Glutamatergic neuron (in vitro differentiated cells): ENCODE measurements around the gene STRIP1. TPM values are rescaled to one million over a fixed set of nuclear protein-coding genes. Genes with fewer than 3 reads are reported as not detected.
"Not testable (repeated sequence)": the region's sequence is repeated elsewhere in the genome, so short reads cannot be mapped to it uniquely, and the experiment has no call there.

ENCODE experiments used
- DNase-seq: peaks from one replicate; pipeline ENCODE4 v3.0.0; 2022
- H3K27ac Mint-ChIP-seq: one replicate; pipeline ENCODE4 v1.8.0; 2020; ENCODE audit warnings: mild to moderate bottlenecking, mixed read lengths, inconsistent platforms; ENCODE audit not compliant: unreplicated experiment
- H3K27me3 Mint-ChIP-seq: one replicate; pipeline ENCODE4 v1.8.0; 2020; ENCODE audit warnings: mild to moderate bottlenecking, moderate library complexity, mixed read lengths, inconsistent platforms; ENCODE audit not compliant: unreplicated experiment
- H3K36me3 Mint-ChIP-seq: one replicate; pipeline ENCODE4 v1.8.0; 2020; ENCODE audit warnings: mild to moderate bottlenecking, mixed read lengths, inconsistent platforms; ENCODE audit not compliant: unreplicated experiment
- H3K4me1 Mint-ChIP-seq: one replicate; pipeline ENCODE4 v1.8.0; 2020; ENCODE audit warnings: mild to moderate bottlenecking, low read depth, mixed read lengths, inconsistent platforms; ENCODE audit not compliant: unreplicated experiment
- H3K4me3 Mint-ChIP-seq: one replicate; pipeline ENCODE4 v1.8.0; 2020; ENCODE audit warnings: mild to moderate bottlenecking, mixed read lengths, inconsistent platforms; ENCODE audit not compliant: unreplicated experiment
- H3K9me3 Mint-ChIP-seq: one replicate; pipeline ENCODE4 v1.8.0; 2020; ENCODE audit warnings: mild to moderate bottlenecking, moderate library complexity, mixed read lengths, inconsistent platforms; ENCODE audit not compliant: unreplicated experiment
- total RNA-seq: library from RNA; stranded (reverse); fragmentation: NEBNext Ultra II Directional; extraction: Animal tissue kit (Norgen Biotek cat#: 25700); gene quantifications from one replicate; pipeline ENCODE4 v1.2.1, GENCODE V29; 2021; ENCODE audit not compliant: unreplicated experiment
- TF ChIP-seq, protein P1 (sequence below): fragments of 200-600 bp; sonication (generic); IDR thresholded peaks from one replicate; pipeline ENCODE4 v1.5.0; 2021; ENCODE audit not compliant: partially characterized antibody, unreplicated experiment

The STRIP1 gene
- total RNA-seq, 1 donor from 2014 or later: 90.2 TPM

DNA sequence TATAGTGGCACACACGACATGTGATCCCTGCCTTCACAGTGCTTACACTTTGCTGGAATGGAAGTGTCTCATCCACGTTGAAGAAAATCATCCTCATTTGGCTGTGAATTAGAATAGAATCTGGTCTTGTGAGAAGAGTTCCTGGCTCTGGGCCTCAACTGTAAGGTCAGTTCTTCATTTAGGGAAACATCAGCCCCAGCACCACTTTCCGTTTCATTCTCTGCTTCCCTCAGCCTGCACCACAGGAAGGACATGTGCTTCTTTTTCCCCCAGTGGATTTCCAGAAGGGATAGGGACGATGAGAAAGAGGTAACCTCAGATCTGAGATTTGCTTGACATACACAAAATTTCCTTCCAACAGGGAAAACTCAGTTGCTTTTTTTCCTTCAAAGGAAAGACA lies 39.7 kb downstream of the STRIP1 start:
- TF ChIP-seq, protein P1, sequence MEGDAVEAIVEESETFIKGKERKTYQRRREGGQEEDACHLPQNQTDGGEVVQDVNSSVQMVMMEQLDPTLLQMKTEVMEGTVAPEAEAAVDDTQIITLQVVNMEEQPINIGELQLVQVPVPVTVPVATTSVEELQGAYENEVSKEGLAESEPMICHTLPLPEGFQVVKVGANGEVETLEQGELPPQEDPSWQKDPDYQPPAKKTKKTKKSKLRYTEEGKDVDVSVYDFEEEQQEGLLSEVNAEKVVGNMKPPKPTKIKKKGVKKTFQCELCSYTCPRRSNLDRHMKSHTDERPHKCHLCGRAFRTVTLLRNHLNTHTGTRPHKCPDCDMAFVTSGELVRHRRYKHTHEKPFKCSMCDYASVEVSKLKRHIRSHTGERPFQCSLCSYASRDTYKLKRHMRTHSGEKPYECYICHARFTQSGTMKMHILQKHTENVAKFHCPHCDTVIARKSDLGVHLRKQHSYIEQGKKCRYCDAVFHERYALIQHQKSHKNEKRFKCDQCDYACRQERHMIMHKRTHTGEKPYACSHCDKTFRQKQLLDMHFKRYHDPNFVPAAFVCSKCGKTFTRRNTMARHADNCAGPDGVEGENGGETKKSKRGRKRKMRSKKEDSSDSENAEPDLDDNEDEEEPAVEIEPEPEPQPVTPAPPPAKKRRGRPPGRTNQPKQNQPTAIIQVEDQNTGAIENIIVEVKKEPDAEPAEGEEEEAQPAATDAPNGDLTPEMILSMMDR: no peak
- H3K36me3 Mint-ChIP-seq: no peaks in the 10 kb centered on the region
- DNase-seq: no peak
- peaks cover 4% of the 10 kb centered on the region for H3K4me1 Mint-ChIP-seq
- H3K9me3 Mint-ChIP-seq: peaks cover 8% of the 10 kb centered on the region
- H3K27ac Mint-ChIP-seq: no peak overlapping the region
- H3K4me3 Mint-ChIP-seq: no peak overlapping the region
- H3K27me3 Mint-ChIP-seq: peaks cover 18% of the 10 kb centered on the region

DNA sequence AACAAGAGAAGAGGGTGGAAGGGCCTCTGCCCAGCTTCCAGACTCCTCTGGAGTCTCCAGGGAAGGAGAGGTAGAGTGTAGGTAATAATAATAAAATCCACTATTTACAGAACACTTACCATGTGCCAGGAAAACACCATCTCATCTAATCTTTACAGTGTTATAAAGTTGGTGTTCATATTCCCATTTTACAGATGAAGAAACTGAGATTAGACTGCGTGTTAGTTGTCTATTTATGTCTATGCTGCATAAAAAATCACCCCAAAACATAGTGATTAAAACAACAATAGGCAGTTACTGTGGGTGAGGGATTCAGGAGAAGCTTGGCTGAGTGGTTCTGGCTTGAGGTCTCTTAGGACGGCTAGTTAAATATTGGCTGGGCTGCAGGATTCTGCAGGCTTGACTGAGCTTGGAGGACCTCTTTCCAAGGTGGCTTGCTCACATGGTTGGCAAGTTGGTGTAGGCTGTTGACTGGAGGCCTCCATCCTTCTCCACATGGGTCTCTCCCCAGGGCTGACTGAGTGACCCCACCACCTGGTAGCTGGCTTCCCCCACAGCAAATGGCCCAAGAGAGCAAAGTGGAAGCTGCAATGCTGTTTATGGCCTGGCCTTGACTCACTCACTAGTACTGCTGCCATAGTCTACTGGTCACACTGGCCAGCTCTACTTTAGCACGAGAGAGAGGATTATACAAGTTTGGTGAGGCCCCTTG lies 42.5 kb downstream of the STRIP1 start:
- Mint-ChIP-seq H3K27me3 (peaks cover 28% of the 10 kb centered on the region), H3K4me3 (no peak overlapping the region), H3K4me1 (no peaks in the 10 kb centered on the region), H3K9me3 (peaks cover 4% of the 10 kb centered on the region), H3K36me3 (no peaks in the 10 kb centered on the region), H3K27ac (no peak overlapping the region)
- TF ChIP-seq, protein P1: no peak
- DNase-seq: no peak

DNA sequence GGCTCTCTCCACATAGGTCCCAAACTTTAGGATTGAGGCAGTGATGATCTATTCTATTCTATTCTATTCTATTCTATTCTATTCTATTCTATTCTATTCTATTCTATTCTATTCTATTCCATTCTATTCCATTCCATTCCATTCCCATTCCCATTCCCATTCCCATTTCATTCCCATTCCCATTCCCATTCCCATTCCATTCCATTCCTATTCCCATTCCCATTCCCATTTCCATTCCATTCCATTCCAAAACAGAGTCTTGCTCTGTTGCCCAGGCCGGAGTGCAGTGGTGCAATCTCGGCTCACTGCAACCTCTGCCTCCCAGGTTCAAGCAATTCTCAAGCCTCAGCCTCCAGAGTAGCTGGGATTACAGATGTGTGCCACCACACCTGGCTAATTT lies 45.6 kb downstream of the STRIP1 start:
- DNase-seq, H3K36me3 Mint-ChIP-seq, H3K4me3 Mint-ChIP-seq, H3K9me3 Mint-ChIP-seq, H3K27ac Mint-ChIP-seq, H3K4me1 Mint-ChIP-seq: not testable (repeated sequence)
- H3K27me3 Mint-ChIP-seq: peaks cover 31% of the 10 kb centered on the region

DNA sequence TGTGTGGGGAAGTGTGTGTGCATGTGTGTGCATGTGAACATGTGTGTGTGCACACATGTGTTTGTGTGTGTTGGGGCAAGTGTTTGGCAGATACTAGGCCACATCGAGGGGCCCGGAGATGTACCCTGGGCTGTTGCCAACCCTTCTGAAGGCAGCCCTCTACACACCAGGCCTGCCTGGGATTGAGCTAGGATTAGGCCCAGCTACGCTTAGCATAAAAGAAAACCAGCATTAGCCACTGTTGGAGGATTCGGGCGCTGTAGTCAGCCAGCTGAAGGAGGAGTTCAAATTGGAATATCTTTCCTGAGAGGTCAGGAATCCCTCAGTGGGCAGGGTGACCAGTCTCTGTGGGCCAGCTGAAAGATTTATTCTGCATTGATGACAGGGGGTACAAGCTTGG lies 46.6 kb downstream of the STRIP1 start:
- no peak overlapping the region for H3K27ac Mint-ChIP-seq
- H3K4me3 Mint-ChIP-seq: no peak overlapping the region
- TF ChIP-seq, protein P1: no peak
- H3K9me3 Mint-ChIP-seq: peaks cover 2% of the 10 kb centered on the region
- peaks cover 5% of the 10 kb centered on the region for H3K4me1 Mint-ChIP-seq
- DNase-seq: no peak
- no peaks in the 10 kb centered on the region for H3K36me3 Mint-ChIP-seq
- H3K27me3 Mint-ChIP-seq: peaks cover 38% of the 10 kb centered on the region

DNA sequence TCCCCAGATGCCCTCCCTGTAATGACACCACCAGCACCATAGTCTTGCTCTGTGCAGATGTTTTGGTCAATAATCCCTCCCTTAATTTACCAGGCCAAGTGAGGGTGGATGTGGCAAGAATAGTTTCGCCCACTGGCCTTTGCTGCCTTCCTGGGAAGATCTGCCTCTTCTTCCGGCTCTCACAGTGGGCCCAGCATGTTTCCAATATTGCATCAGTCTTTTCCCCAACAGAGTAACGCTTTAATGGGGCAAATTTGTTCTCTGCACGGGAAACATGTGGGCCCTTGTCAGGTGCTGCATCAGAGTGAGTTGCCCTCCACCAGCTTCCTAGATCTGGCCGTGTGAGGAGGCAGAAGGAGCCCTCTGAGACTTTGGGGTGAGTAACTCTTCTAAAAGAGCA lies 48.1 kb downstream of the STRIP1 start:
- Mint-ChIP-seq H3K4me3 (no peak overlapping the region), H3K27me3 (peaks cover 46% of the 10 kb centered on the region), H3K36me3 (no peaks in the 10 kb centered on the region), H3K27ac (no peak overlapping the region), H3K4me1 (peaks cover 5% of the 10 kb centered on the region), H3K9me3 (peaks cover 6% of the 10 kb centered on the region)
- no peak for DNase-seq
- TF ChIP-seq, protein P1: no peak
